GM23338 (cell line): ENCODE data around the gene C16orf90. TPM values are rescaled to one million over a fixed set of nuclear protein-coding genes. Genes with fewer than 3 reads are reported as not detected.

Source experiments
- ATAC-seq: fragments of 200-7000 bp; cut with Tn5 transposase; 3 replicates; pipeline ENCODE4 v1.9.1; 2020
- DNase-seq: peaks from one replicate; pipeline ENCODE4 v3.0.0-alpha.2; 2015; ENCODE audit warnings: low spot score
- H2AFZ ChIP-seq: fragments of 200-600 bp; sonication (generic); 2 replicates; pipeline ENCODE4 v1.8.0; 2016; ENCODE audit warnings: antibody characterized with exemption, mild to moderate bottlenecking, moderate library complexity
- H3F3A ChIP-seq: fragments of 200-600 bp; sonication (generic); replicated peaks from 2 replicates; pipeline ENCODE4 v1.8.0; 2017; ENCODE audit warnings: antibody characterized with exemption, mixed run types, low read depth
- H3K27ac ChIP-seq: fragments of 200-600 bp; sonication (generic); 2 replicates; pipeline ENCODE4 v1.6.1; 2016; ENCODE audit warnings: low read depth
- H3K27me3 ChIP-seq: fragments of 200-600 bp; sonication (generic); 2 replicates; pipeline ENCODE4 v1.8.0; 2016; ENCODE audit warnings: mild to moderate bottlenecking, mixed run types, moderate library complexity; ENCODE audit not compliant: insufficient read depth
- H3K36me3 ChIP-seq: fragments of 200-600 bp; sonication (generic); 2 replicates; pipeline ENCODE4 v1.8.0; 2016; ENCODE audit warnings: mild to moderate bottlenecking; ENCODE audit not compliant: insufficient read depth
- H3K4me1 ChIP-seq: fragments of 200-600 bp; sonication (generic); 2 replicates; pipeline ENCODE4 v1.8.0; 2016; ENCODE audit warnings: mild to moderate bottlenecking, moderate library complexity; ENCODE audit not compliant: insufficient read depth
- H3K4me2 ChIP-seq: fragments of 200-600 bp; sonication (generic); 2 replicates; pipeline ENCODE4 v1.7.1; 2017; ENCODE audit warnings: mixed run types
- H3K4me3 ChIP-seq: fragments of 200-600 bp; sonication (generic); 2 replicates; pipeline ENCODE4 v1.6.1; 2016; ENCODE audit warnings: mixed run types
- H3K79me2 ChIP-seq: fragments of 200-600 bp; sonication (generic); replicated peaks from 2 replicates; pipeline ENCODE4 v1.8.0; 2017; ENCODE audit warnings: mild to moderate bottlenecking; ENCODE audit not compliant: insufficient read depth
- H3K9me2 ChIP-seq: fragments of 200-600 bp; sonication (generic); 2 replicates; pipeline ENCODE4 v1.8.0; 2017; ENCODE audit not compliant: insufficient read depth
- H4K20me1 ChIP-seq: fragments of 200-600 bp; sonication (generic); replicated peaks from 2 replicates; pipeline ENCODE4 v1.8.0; 2017; ENCODE audit warnings: mild to moderate bottlenecking; ENCODE audit not compliant: insufficient read depth
- H3K27ac Mint-ChIP-seq: 2 replicates; pipeline ENCODE4 v1.8.0; 2020; ENCODE audit warnings: inconsistent platforms, mild to moderate bottlenecking, moderate library complexity, mixed read lengths
- H3K27me3 Mint-ChIP-seq: 3 replicates; pipeline ENCODE4 v1.8.0; 2022; ENCODE audit warnings: low read depth, mild to moderate bottlenecking, moderate library complexity, mixed read lengths, inconsistent platforms; ENCODE audit not compliant: insufficient read depth, poor library complexity
- H3K36me3 Mint-ChIP-seq: 3 replicates; pipeline ENCODE4 v1.8.0; 2021; ENCODE audit warnings: low read depth, mild to moderate bottlenecking, inconsistent platforms, moderate library complexity, mixed read lengths
- H3K4me1 Mint-ChIP-seq: 3 replicates; pipeline ENCODE4 v1.8.0; 2020; ENCODE audit warnings: mild to moderate bottlenecking, inconsistent platforms, mixed read lengths
- H3K4me3 Mint-ChIP-seq: 3 replicates; pipeline ENCODE4 v1.8.0; 2021; ENCODE audit warnings: moderate library complexity, mild to moderate bottlenecking, inconsistent platforms, mixed read lengths
- H3K9me3 Mint-ChIP-seq: 3 replicates; pipeline ENCODE4 v1.8.0; 2020; ENCODE audit warnings: moderate library complexity, mild to moderate bottlenecking, inconsistent platforms, mixed read lengths
- CREB1 ChIP-seq: fragments of 250-450 bp; sonication (Bioruptor Pico); IDR thresholded peaks from 2 replicates; pipeline ENCODE4 v1.5.0; 2020; ENCODE audit warnings: low read depth, mild to moderate bottlenecking, moderate library complexity
- CTCF ChIP-seq, 2 experiments: fragments of 200-600 bp in 1 of 2; sonication (generic) in 1 of 2; conservative IDR thresholded peaks; 2 replicates each; pipeline versions ENCODE4 v1.5.1 to v1.6.1; 2016 to 2017; ENCODE audit warnings: antibody characterized with exemption in 2 of 2, low read depth in 2 of 2, mild to moderate bottlenecking in 2 of 2, moderate library complexity in 1 of 2
- EZH2 ChIP-seq: fragments of 200-600 bp; sonication (generic); IDR thresholded peaks from one replicate; pipeline ENCODE4 v1.8.0; 2017; ENCODE audit warnings: antibody characterized with exemption, mild to moderate bottlenecking, low read depth; ENCODE audit not compliant: unreplicated experiment
- EZH2phosphoT487 ChIP-seq: fragments of 200-600 bp; sonication (generic); IDR thresholded peaks from one replicate; pipeline ENCODE4 v1.8.1; 2018; ENCODE audit warnings: antibody characterized with exemption; ENCODE audit not compliant: unreplicated experiment
- NANOG ChIP-seq: IDR thresholded peaks from 2 replicates; pipeline ENCODE4 v1.6.1; 2016; ENCODE audit warnings: antibody characterized with exemption, borderline replicate concordance
- POLR2AphosphoS5 ChIP-seq: IDR thresholded peaks from 2 replicates; pipeline ENCODE4 v1.6.1; 2016; ENCODE audit warnings: antibody characterized with exemption, low read depth
- REST ChIP-seq: IDR thresholded peaks from one replicate; pipeline ENCODE4 v1.6.1; 2018; ENCODE audit warnings: antibody characterized with exemption; ENCODE audit not compliant: unreplicated experiment
- STAT1 ChIP-seq: IDR thresholded peaks from one replicate; pipeline ENCODE4 v1.6.1; 2016; ENCODE audit warnings: antibody characterized with exemption; ENCODE audit not compliant: unreplicated experiment
- ZNF114 ChIP-seq: fragments of 250-450 bp; sonication (Bioruptor Pico); IDR thresholded peaks from 2 replicates; pipeline ENCODE4 v1.5.0; 2020; ENCODE audit warnings: mild to moderate bottlenecking, moderate library complexity
- polyA plus RNA-seq: library from polyadenylated mRNA; unstranded; fragments of >200 nt; fragmentation: Nextera tagmentation; extraction: Ambion mirVana; gene quantifications from 2 replicates; pipeline ENCODE4 v1.2.1, GENCODE V29; 2016
- total RNA-seq: library from RNA; depleted of rRNA; stranded (reverse); fragments of >200 nt; shearing (Covaris generic); gene quantifications from 2 replicates; pipeline ENCODE4 v1.2.3, GENCODE V29; 2014

Gene C16orf90
- total and polyA plus RNA-seq, 2 experiments from 2014 or later = not detected

GRCh38 chr16:3457434-3458252, 37.6 kb downstream of the C16orf90 start:
- peaks cover 11% of the 10 kb centered on the region for H3F3A ChIP-seq
- H3K36me3 ChIP-seq = no peaks in the 10 kb centered on the region
- DNase-seq = peak; percentile 94
- H3K27me3 ChIP-seq = no peaks in the 10 kb centered on the region
- TF ChIP-seq NANOG (no peak), EZH2 (no peak), CTCF (conservative IDR thresholded peaks at IDR 0.05; ENCODE audit: low read depth in 2 of 2) (peak in 1 of 2 experiments; percentile 37; a peak in 2 of 4 replicates), REST (peak; percentile 12), POLR2AphosphoS5 (peak; percentile 70), ZNF114 (CRISPR knock-in tag) (no peak), CREB1 (CRISPR knock-in tag) (peak; percentile 59), STAT1 (no peak)
- peak overlapping the region; percentile 83 for H3K4me2 ChIP-seq
- peak; percentile 87 for ATAC-seq
- H3K79me2 ChIP-seq = peaks cover 39% of the 10 kb centered on the region
- peak overlapping the region; percentile 95 for H3K27ac ChIP-seq
- Mint-ChIP-seq H3K4me1 (peaks cover 34% of the 10 kb centered on the region), H3K4me3 (peak overlapping the region; percentile 82), H3K27ac (peak overlapping the region; percentile 95), H3K27me3 (peaks cover 17% of the 10 kb centered on the region), H3K36me3 (no peaks in the 10 kb centered on the region), H3K9me3 (no peaks in the 10 kb centered on the region)
- no peaks in the 10 kb centered on the region for H3K9me2 ChIP-seq
- H2AFZ ChIP-seq = peak overlapping the region; percentile 66; the same call in 1 of the 2 replicates
- H4K20me1 ChIP-seq = peaks cover 30% of the 10 kb centered on the region
- H3K4me3 ChIP-seq = peak overlapping the region; percentile 89
- peaks cover 41% of the 10 kb centered on the region for H3K4me1 ChIP-seq

- Histone ChIP-seq H3F3A (peaks cover 11% of the 10 kb centered on the region), H3K4me2 (no peak overlapping the region), H3K9me2 (no peaks in the 10 kb centered on the region), H3K27ac (no peak overlapping the region), H3K79me2 (peaks cover 12% of the 10 kb centered on the region), H4K20me1 (peaks cover 7% of the 10 kb centered on the region; the same call in 1 of the 2 replicates), H3K36me3 (no peaks in the 10 kb centered on the region), H3K4me3 (no peak overlapping the region), H3K4me1 (peaks cover 13% of the 10 kb centered on the region), H2AFZ (no peak overlapping the region), H3K27me3 (no peaks in the 10 kb centered on the region)
- H3K9me3 Mint-ChIP-seq = peaks cover 2% of the 10 kb centered on the region; the same call in 2 of the 3 replicates
- peaks cover 14% of the 10 kb centered on the region for H3K36me3 Mint-ChIP-seq
- DNase-seq (no peak), ATAC-seq (no peak)
- no peak overlapping the region for H3K27ac Mint-ChIP-seq
- no peak overlapping the region for H3K4me3 Mint-ChIP-seq
- peaks cover 11% of the 10 kb centered on the region for H3K4me1 Mint-ChIP-seq
- H3K27me3 Mint-ChIP-seq = peaks cover 14% of the 10 kb centered on the region
- no peak for TF ChIP-seq ZNF114 (CRISPR knock-in tag)
- no peak for TF ChIP-seq POLR2AphosphoS5
- TF ChIP-seq EZH2phosphoT487 = no peak
- no peak for TF ChIP-seq CTCF (conservative IDR thresholded peaks at IDR 0.05; ENCODE audit: low read depth in 2 of 2)
Observed at GRCh38 chr16:3454631-3455147, 40.6 kb downstream of the C16orf90 start.
